GM21825 (cell line): ENCODE data around the gene COL5A2.

Experiments used
- ATAC-seq: cut with Tn5 transposase; IDR thresholded peaks from one replicate; pipeline ENCODE4 v1.9.1; 2021; ENCODE audit warnings: mild to moderate bottlenecking, moderate library complexity; ENCODE audit not compliant: unreplicated experiment

COL5A2 gene

GRCh38 chr2:189104934-189105333 lies 74.6 kb downstream of the COL5A2 start:
- ATAC-seq: no peak

DNA sequence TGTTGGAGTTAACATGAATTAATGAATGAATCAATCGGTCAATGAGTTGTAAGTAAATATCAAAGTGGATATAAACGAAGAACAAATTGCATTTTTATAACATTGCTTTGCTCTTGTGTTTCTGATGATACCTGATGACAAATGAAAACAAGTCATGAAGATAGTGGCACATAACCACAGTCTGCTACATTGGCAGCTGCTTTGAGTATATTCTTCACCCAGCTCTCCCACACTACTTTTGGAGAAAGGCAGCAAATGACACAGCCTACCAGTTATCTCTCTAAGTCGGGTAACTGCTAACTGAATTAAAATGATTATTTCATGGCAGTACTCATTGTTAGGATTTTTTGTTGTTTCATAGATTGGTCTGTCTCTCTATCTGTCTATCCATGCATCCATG lies 76.8 kb downstream of the COL5A2 start:
- ATAC-seq: no peak

- no peak for ATAC-seq
Measured at GRCh38 chr2:189097934-189098333, 81.6 kb downstream of the COL5A2 start.

- ATAC-seq: no peak
Measured at GRCh38 chr2:189096769-189097447, 82.7 kb downstream of the COL5A2 start.

- ATAC-seq: no peak
Measured at GRCh38 chr2:189095101-189095500, 84.5 kb downstream of the COL5A2 start.

DNA sequence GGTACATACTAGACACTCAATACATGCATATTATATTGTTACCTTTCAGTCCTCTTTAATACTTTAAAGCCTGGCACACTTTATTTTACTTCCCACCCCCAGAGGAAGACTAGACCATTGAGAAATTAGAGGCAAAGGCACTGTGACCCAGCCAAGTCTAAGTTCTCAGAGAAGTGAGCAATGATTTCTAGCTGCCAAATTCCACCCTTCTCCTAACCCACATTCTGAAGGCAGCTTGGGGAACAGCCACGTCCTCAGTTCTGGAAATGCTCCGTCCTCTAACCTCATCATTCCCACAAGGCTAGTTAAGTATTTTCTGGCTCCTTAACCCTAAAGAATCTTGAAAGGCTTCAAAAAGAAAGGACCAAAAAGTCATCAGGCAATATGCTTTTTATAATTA lies 86.6 kb downstream of the COL5A2 start:
- ATAC-seq: no peak

GRCh38 chr2:189091253-189091652 lies 88.3 kb downstream of the COL5A2 start:
- ATAC-seq: no peak

- ATAC-seq: no peak
Measured at GRCh38 chr2:189088591-189089205, 90.9 kb downstream of the COL5A2 start.

GRCh38 chr2:189086710-189087109 lies 92.9 kb downstream of the COL5A2 start:
- ATAC-seq: no peak

- ATAC-seq: no peak
Measured at GRCh38 chr2:189086250-189086649, 93.3 kb downstream of the COL5A2 start.

- no peak for ATAC-seq
Measured at GRCh38 chr2:189083606-189084005, 96.0 kb downstream of the COL5A2 start.

DNA sequence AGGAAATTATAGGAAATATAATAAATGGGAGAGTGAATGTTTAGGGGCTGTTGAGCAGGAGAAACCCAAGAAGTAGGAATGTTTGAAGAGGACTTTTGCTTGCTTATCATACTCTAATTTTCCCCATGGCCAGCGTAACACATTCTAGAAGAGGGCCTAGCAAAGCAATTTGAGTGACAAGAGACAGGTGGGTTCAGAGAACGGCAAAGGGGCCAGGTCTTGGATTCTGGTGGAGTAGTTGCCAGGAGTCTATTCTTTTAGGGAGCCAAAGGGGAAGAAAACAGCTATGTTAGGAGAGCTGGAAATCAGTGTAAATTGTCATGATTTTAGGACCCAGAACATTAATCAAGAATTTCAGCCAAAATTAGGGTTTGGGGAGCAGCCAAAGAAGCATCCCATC lies 96.5 kb downstream of the COL5A2 start:
- no peak for ATAC-seq

DNA sequence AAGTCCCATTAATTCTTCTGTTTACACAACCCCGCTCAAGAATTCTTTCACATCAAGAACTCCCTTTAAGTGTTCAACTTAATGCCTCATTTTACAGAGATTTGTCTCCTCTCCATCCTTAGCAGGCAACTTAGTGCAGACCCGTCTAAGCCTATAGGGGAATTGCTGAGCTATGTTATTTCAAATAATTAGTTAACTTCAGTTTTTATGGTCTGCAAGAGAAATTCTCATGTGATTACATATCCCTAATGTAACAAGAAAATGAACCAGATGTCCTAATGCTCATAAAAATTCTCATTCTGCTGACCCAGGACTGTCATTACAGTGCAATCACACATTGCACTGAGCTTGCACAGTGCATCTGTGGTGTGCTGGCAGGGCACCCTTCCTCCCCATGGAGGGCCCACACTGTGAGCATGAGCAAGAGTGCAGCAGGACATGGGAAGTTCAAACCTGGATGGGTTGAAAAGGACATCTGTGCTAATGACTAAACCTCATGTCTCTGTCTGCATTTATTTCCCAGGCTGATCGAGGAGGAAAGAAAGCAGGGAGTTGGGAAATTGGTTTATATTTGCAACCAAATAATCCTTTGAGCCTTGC lies 97.1 kb downstream of the COL5A2 start:
- no peak for ATAC-seq

DNA sequence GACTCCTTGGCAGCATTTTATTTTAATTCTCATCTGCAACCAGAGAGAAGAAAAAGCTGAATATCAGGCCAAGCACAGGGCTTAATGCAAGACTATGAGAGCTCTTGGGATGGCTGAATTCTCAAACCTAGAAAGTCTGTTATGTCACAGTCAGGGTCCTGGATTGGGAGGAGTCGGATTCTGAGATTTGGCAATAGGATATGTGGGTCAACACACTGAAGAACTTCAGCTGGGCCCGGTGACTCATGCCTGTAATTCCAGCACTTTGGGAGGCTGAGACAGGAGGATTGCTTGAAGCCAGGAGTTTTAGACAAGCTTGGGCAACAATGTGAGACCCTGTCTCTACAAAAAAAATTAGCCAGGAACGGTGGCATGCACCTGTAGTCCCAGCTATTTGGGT lies 103.0 kb downstream of the COL5A2 start:
- no peak for ATAC-seq

DNA sequence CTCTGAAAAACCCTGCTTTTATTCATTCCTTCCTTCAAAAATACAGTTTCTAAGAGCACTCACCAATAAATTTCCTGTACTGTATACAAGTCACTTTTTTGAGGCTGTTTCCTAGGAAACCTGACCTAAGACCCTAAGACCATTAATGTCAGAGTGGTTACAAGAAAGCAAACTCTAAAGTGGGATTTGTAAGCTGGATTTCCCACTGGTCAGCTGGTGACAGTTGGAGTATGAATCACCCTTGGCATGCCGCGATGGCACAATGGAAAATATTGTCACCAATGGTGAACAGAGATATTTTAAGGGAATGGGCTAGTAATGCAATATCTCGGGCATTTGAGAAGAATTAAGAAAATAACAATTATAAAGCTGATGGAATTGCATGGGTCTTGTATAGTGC lies 103.4 kb downstream of the COL5A2 start:
- no peak for ATAC-seq

DNA sequence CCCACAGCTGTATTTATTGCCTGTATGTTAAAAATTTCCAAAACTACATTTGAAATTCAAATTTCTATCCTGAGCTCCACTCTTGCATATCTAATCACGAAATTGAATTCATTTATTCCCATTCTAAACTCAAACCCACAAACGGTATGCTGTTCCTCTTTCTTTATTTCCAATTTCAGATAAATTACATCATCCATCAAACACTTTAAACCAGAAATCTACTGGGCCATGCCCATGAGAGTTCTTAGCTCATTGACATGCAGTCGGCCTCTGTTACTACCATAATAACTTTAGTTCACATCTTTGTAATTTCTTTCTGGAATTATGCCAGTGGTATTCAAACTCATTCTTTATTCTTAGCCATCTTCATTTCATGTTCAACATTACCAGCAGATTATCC lies 105.1 kb downstream of the COL5A2 start:
- no peak for ATAC-seq

GRCh38 chr2:189072036-189072435 lies 107.5 kb downstream of the COL5A2 start:
- ATAC-seq: no peak

GRCh38 chr2:189069855-189070619 lies 109.5 kb downstream of the COL5A2 start:
- no peak for ATAC-seq

- no peak for ATAC-seq
Measured at GRCh38 chr2:189066037-189066436, 113.5 kb downstream of the COL5A2 start.

DNA sequence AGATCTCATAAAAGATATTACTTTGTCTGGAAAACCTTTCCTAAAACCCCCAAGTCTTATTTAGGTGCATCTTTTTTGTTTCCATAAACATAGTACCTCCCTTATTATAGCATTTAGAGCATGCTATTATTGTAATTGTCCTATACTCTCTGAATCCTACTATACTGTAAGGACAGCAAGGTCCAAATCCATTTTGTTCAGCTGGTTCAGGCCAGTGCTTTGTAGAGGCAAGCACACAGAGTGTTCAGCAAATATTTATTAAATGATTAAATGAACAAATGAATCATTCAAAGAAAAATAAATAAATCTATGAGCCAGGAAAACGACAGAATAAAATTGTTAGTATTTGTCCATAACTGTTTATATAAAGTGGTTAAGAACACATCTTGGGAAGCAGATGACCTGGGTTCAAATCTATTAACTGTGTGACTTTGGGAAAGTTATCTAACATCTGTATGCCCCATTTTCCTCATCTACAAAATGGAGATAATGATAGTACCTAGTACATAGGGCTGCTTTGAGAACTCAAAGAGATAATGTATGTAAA lies 119.4 kb downstream of the COL5A2 start:
- ATAC-seq: no peak

DNA sequence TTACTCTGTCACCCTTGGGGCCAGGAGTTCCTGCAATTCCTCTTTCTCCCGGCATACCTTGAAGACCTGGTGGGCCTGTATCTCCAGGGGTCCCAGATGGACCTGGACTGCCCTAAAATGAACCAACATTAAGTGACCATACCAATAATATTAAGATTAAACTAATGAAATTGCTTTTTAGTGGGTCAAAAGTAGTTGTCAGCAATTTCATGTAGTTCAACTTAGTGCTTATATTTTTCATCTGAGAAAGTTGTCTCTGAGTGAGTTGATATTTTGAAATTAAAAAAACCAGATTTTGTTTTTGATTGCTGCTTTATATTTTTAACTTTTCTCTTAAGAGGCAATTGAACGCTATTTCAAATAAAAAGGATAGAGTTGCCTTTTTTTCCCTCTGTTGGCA lies 122.2 kb downstream of the COL5A2 start:
- ATAC-seq: no peak
